Keratinocyte (primary cell): ENCODE results near the gene UAP1.

Experiments used
- EZH2 ChIP-seq: IDR thresholded peaks from one replicate; pipeline ENCODE4 v1.6.1; 2012; ENCODE audit warnings: inconsistent platforms, mild to moderate bottlenecking, low read length, moderate library complexity
- TF ChIP-seq, protein P1 (sequence below), 3 experiments: IDR thresholded peaks in 1 of 3; conservative IDR thresholded peaks in 1 of 3; optimal IDR thresholded peaks in 1 of 3; 2 replicates in 2 of 3; 3 replicates in 1 of 3; pipeline versions ENCODE3 to v1.5.1; 2011; ENCODE audit warnings: low read length in 3 of 3, mild to moderate bottlenecking in 3 of 3, moderate library complexity in 2 of 3, control low read depth in 1 of 3, inconsistent platforms in 1 of 3; ENCODE audit not compliant: insufficient read depth in 2 of 3; ENCODE audit errors: extremely low read depth in 1 of 3

DNA sequence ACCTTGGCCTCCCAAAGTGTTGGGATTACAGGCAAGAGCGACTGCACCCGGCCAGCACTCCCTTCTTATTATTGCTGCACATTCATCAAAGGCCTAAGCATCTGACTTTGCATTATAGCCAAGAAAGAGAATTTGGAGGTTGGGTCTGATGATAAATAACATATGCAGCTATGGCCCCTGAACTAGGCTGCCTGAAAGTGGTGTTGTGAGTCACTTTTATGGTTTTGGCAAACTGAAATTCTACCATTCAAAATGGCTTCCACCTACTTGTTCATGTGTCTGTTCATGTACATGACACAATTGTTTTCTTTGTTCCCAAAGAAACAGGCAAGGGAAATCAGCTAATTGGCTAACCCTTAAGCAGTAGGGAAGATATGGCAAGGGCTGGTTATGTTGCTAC lies 25.0 kb upstream of the UAP1 start:
- TF ChIP-seq, protein P1, sequence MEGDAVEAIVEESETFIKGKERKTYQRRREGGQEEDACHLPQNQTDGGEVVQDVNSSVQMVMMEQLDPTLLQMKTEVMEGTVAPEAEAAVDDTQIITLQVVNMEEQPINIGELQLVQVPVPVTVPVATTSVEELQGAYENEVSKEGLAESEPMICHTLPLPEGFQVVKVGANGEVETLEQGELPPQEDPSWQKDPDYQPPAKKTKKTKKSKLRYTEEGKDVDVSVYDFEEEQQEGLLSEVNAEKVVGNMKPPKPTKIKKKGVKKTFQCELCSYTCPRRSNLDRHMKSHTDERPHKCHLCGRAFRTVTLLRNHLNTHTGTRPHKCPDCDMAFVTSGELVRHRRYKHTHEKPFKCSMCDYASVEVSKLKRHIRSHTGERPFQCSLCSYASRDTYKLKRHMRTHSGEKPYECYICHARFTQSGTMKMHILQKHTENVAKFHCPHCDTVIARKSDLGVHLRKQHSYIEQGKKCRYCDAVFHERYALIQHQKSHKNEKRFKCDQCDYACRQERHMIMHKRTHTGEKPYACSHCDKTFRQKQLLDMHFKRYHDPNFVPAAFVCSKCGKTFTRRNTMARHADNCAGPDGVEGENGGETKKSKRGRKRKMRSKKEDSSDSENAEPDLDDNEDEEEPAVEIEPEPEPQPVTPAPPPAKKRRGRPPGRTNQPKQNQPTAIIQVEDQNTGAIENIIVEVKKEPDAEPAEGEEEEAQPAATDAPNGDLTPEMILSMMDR (optimal IDR thresholded peaks at IDR 0.05 in 1 of 3, IDR thresholded peaks at IDR 0.05 in 1 of 3, conservative IDR thresholded peaks at IDR 0.05 in 1 of 3; ENCODE audit: extremely low read depth in 1 of 3, insufficient read depth in 2 of 3, low read length in 3 of 3) = no peak
- no peak for TF ChIP-seq EZH2
